ENCODE measurements around the gene TSR3.

- TF ChIP-seq CTCF (IDR thresholded peaks at IDR 0.05): no peak
- no peak for TF ChIP-seq POLR2A (IDR thresholded peaks at IDR 0.05)
These were observed 35.7 kb upstream of the TSR3 start for GRCh38 chr16:1387331-1387730.

All from ovary (tissue), 3 donors.